NT2/D1 (cell line): ENCODE data around the gene CREBL2.
"Not testable (repeated sequence)": the region's sequence is repeated elsewhere in the genome, so short reads cannot be mapped to it uniquely, and the experiment has no call there.

ENCODE experiments used
- DNase-seq: peaks from one replicate; pipeline ENCODE4 v3.0.0-alpha.2; 2011; ENCODE audit warnings: low read depth, low spot score
- H3K27me3 ChIP-seq: 2 replicates; pipeline ENCODE4 v1.6.0; 2011; ENCODE audit warnings: mild to moderate bottlenecking; ENCODE audit not compliant: insufficient read length, insufficient read depth
- H3K36me3 ChIP-seq: 2 replicates; pipeline ENCODE4 v1.6.1; 2011; ENCODE audit warnings: mild to moderate bottlenecking, low read length, mixed read lengths; ENCODE audit not compliant: insufficient read depth, insufficient read length
- H3K4me1 ChIP-seq: 2 replicates; pipeline ENCODE4 v1.5.1; 2011; ENCODE audit not compliant: insufficient read depth, insufficient read length
- H3K4me3 ChIP-seq: 2 replicates; pipeline ENCODE4 v1.5.1; 2011; ENCODE audit warnings: low read depth; ENCODE audit not compliant: insufficient read length
- H3K9ac ChIP-seq: 2 replicates; pipeline ENCODE4 v1.6.0; 2011; ENCODE audit warnings: low read depth; ENCODE audit not compliant: insufficient read length
- H3K9me3 ChIP-seq: 2 replicates; pipeline ENCODE4 v1.5.1; 2011; ENCODE audit warnings: mild to moderate bottlenecking, low read length; ENCODE audit not compliant: insufficient read depth
- SUZ12 ChIP-seq: IDR thresholded peaks from 2 replicates; pipeline ENCODE4 v1.6.1; 2011; ENCODE audit not compliant: insufficient read length, insufficient read depth; ENCODE audit errors: extremely low read depth
- YY1 ChIP-seq: IDR thresholded peaks from 2 replicates; pipeline ENCODE4 v1.6.1; 2011; ENCODE audit not compliant: insufficient read length, insufficient read depth
- ZNF274 ChIP-seq: IDR thresholded peaks from 2 replicates; pipeline ENCODE4 v1.6.1; 2011; ENCODE audit warnings: mild to moderate bottlenecking, low read depth, low read length

CREBL2 gene

GRCh38 chr12:12586879-12587675, 24.6 kb upstream of the CREBL2 start:
- no peak for TF ChIP-seq ZNF274
- TF ChIP-seq SUZ12, result no peak
- no peak for TF ChIP-seq YY1
- Histone ChIP-seq H3K9ac (no peak overlapping the region), H3K27me3 (no peaks in the 10 kb centered on the region), H3K4me1 (no peaks in the 10 kb centered on the region), H3K4me3 (no peak overlapping the region), H3K9me3 (no peaks in the 10 kb centered on the region), H3K36me3 (no peaks in the 10 kb centered on the region)
- no peak for DNase-seq

GRCh38 chr12:12587878-12588277, 23.8 kb upstream of the CREBL2 start:
- Histone ChIP-seq H3K36me3 (no peaks in the 10 kb centered on the region), H3K9ac (no peak overlapping the region), H3K4me1 (no peaks in the 10 kb centered on the region), H3K4me3 (no peak overlapping the region), H3K9me3 (no peaks in the 10 kb centered on the region), H3K27me3 (no peaks in the 10 kb centered on the region)
- no peak for DNase-seq
- TF ChIP-seq SUZ12 (no peak), ZNF274 (no peak)

- not testable (repeated sequence) for H3K9me3 ChIP-seq, H3K36me3 ChIP-seq, H3K9ac ChIP-seq, H3K4me1 ChIP-seq, H3K27me3 ChIP-seq, DNase-seq, H3K4me3 ChIP-seq
Measured at GRCh38 chr12:12588436-12588835, 23.2 kb upstream of the CREBL2 start.

- H3K4me3 ChIP-seq, result no peak overlapping the region
- TF ChIP-seq ZNF274, result no peak
- TF ChIP-seq YY1, result no peak
- TF ChIP-seq SUZ12, result no peak
- no peak for DNase-seq
- no peak overlapping the region for H3K9ac ChIP-seq
- no peaks in the 10 kb centered on the region for H3K9me3 ChIP-seq
- no peaks in the 10 kb centered on the region for H3K36me3 ChIP-seq
- H3K4me1 ChIP-seq, result no peaks in the 10 kb centered on the region
- H3K27me3 ChIP-seq, result no peaks in the 10 kb centered on the region
Measured at GRCh38 chr12:12590961-12591360, 20.7 kb upstream of the CREBL2 start.

- H3K4me1 ChIP-seq, result no peaks in the 10 kb centered on the region
- H3K36me3 ChIP-seq, result no peaks in the 10 kb centered on the region
- DNase-seq, result no peak
- no peak overlapping the region for H3K9ac ChIP-seq
- H3K27me3 ChIP-seq, result no peaks in the 10 kb centered on the region
- no peaks in the 10 kb centered on the region for H3K9me3 ChIP-seq
- no peak overlapping the region for H3K4me3 ChIP-seq
- TF ChIP-seq YY1 (no peak), ZNF274 (no peak), SUZ12 (no peak)
Measured at GRCh38 chr12:12592930-12593329, 18.7 kb upstream of the CREBL2 start.

- not testable (repeated sequence) for DNase-seq, H3K9me3 ChIP-seq, H3K4me1 ChIP-seq, H3K36me3 ChIP-seq, H3K4me3 ChIP-seq, H3K27me3 ChIP-seq, H3K9ac ChIP-seq
Measured at GRCh38 chr12:12595929-12596328, 15.7 kb upstream of the CREBL2 start.

GRCh38 chr12:12596598-12596997, 15.1 kb upstream of the CREBL2 start:
- H3K4me3 ChIP-seq, H3K27me3 ChIP-seq, H3K36me3 ChIP-seq, H3K9me3 ChIP-seq, DNase-seq, H3K9ac ChIP-seq, H3K4me1 ChIP-seq: not testable (repeated sequence)

- Histone ChIP-seq H3K9me3 (no peaks in the 10 kb centered on the region), H3K27me3 (no peaks in the 10 kb centered on the region), H3K4me3 (no peak overlapping the region), H3K36me3 (no peaks in the 10 kb centered on the region), H3K4me1 (no peaks in the 10 kb centered on the region), H3K9ac (no peak overlapping the region)
- TF ChIP-seq YY1 (no peak), ZNF274 (no peak), SUZ12 (no peak)
- no peak for DNase-seq
Measured at GRCh38 chr12:12598864-12599263, 12.8 kb upstream of the CREBL2 start.
